Natural killer cell (primary cell): ENCODE measurements around the gene SULT1C2. TPM values are rescaled to one million over a fixed set of nuclear protein-coding genes. Genes with fewer than 3 reads are reported as not detected.

Experiments
- ATAC-seq, 3 donors: fragments of 150-1000 bp in 2 of 3; fragments of 200-7000 bp in 1 of 3; cut with Tn5 transposase; 1 replicate in 1 of 3; 2 replicates in 2 of 3; pipeline ENCODE4 v1.10.0; 2021; ENCODE audit warnings: mild to moderate bottlenecking in 2 of 3, moderate library complexity in 2 of 3
- DNase-seq, 2 donors: peaks; one replicate each; pipeline versions ENCODE4 v3.0.0 to v3.0.0-alpha.2; 2013 to 2021; ENCODE audit warnings: mixed read lengths in 1 of 2
- H3K27ac ChIP-seq: one replicate; pipeline ENCODE4 v1.5.1; 2013; ENCODE audit warnings: mild to moderate bottlenecking, low read length
- H3K27me3 ChIP-seq: one replicate; pipeline ENCODE4 v1.6.1; 2013; ENCODE audit warnings: low read length; ENCODE audit not compliant: control insufficient read depth, insufficient read depth
- H3K36me3 ChIP-seq: one replicate; pipeline ENCODE4 v1.6.1; 2013; ENCODE audit warnings: low read length; ENCODE audit not compliant: control insufficient read depth, insufficient read depth
- H3K4me1 ChIP-seq: one replicate; pipeline ENCODE4 v1.6.1; 2013; ENCODE audit warnings: low read length; ENCODE audit not compliant: control insufficient read depth, insufficient read depth
- H3K4me3 ChIP-seq: one replicate; pipeline ENCODE4 v1.5.1; 2013; ENCODE audit warnings: low read length
- H3K9me3 ChIP-seq: one replicate; pipeline ENCODE4 v1.6.1; 2013; ENCODE audit warnings: low read length; ENCODE audit not compliant: control insufficient read depth, insufficient read depth
- H3K27ac Mint-ChIP-seq, 2 donors: one replicate each; pipeline ENCODE4 v1.8.0; 2022; ENCODE audit warnings: mild to moderate bottlenecking in 2 of 2, mixed read lengths in 2 of 2, moderate library complexity in 1 of 2
- H3K27me3 Mint-ChIP-seq, 2 donors: one replicate each; pipeline ENCODE4 v1.8.0; 2022; ENCODE audit warnings: low read depth in 2 of 2, mixed read lengths in 2 of 2
- H3K36me3 Mint-ChIP-seq: one replicate; pipeline ENCODE4 v1.8.0; 2022; ENCODE audit warnings: mixed read lengths
- H3K4me1 Mint-ChIP-seq, 2 donors: one replicate each; pipeline ENCODE4 v1.8.0; 2022; ENCODE audit warnings: mixed read lengths in 2 of 2
- H3K4me3 Mint-ChIP-seq: one replicate; pipeline ENCODE4 v1.8.0; 2022; ENCODE audit warnings: mild to moderate bottlenecking, moderate library complexity, mixed read lengths
- H3K9me3 Mint-ChIP-seq, 2 donors: one replicate each; pipeline ENCODE4 v1.8.0; 2022; ENCODE audit warnings: mixed read lengths in 2 of 2
- WGBS: methylation state at CpG from one replicate; pipeline ENCODE4 v1.1.7; 2013; ENCODE audit warnings: missing lambda C conversion rate; ENCODE audit not compliant: insufficient coverage; 5-methylcytosine and 5-hydroxymethylcytosine counted together
- intact Hi-C: fragments of 100-400 bp; cut with micrococcal nuclease; formaldehyde crosslinking; loops from one replicate; pipeline ENCODE4 v1.14.2; 2022
- total RNA-seq, 4 donors: library from RNA; stranded (reverse); fragments of 120-200 nt in 1 of 4; gene quantifications; one replicate each; pipeline versions ENCODE4 v1.2.3 to v1.2.4, GENCODE V29; 2013 to 2022
- TF ChIP-seq, protein P1 (sequence below): fragments of 200-600 bp; IDR thresholded peaks from one replicate; pipeline ENCODE4 v1.8.0; 2022; ENCODE audit warnings: antibody characterized with exemption

Gene SULT1C2
- total RNA-seq, 3 donors from 2014 or later (not counting 1 experiment from before 2014, with no cell fraction given), result not detected

DNA sequence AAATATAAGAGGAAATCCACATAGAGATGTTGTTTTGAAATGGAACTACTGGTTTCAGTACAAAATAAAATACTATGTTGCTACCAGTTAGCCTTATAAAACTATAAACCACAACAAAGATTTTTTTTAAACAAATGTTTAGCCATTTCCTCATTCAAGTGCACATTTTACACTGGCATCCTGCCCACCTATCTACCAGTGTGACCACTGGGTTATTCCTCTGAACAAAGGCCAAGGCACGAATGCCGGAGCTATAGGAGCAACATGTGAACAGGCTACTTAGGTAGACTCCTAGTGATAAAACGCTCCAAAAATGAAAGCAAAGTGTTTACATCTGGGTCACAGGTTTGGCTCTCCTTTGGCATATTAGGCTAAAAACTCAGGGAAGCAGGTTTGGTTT, 57.3 kb downstream of the SULT1C2 start:
- H3K27ac Mint-ChIP-seq, result no peak overlapping the region
- no peak overlapping the region for H3K4me3 Mint-ChIP-seq
- TF ChIP-seq, protein P1, sequence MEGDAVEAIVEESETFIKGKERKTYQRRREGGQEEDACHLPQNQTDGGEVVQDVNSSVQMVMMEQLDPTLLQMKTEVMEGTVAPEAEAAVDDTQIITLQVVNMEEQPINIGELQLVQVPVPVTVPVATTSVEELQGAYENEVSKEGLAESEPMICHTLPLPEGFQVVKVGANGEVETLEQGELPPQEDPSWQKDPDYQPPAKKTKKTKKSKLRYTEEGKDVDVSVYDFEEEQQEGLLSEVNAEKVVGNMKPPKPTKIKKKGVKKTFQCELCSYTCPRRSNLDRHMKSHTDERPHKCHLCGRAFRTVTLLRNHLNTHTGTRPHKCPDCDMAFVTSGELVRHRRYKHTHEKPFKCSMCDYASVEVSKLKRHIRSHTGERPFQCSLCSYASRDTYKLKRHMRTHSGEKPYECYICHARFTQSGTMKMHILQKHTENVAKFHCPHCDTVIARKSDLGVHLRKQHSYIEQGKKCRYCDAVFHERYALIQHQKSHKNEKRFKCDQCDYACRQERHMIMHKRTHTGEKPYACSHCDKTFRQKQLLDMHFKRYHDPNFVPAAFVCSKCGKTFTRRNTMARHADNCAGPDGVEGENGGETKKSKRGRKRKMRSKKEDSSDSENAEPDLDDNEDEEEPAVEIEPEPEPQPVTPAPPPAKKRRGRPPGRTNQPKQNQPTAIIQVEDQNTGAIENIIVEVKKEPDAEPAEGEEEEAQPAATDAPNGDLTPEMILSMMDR, result no peak
- no peaks in the 10 kb centered on the region for H3K36me3 Mint-ChIP-seq
- no peaks in the 10 kb centered on the region for H3K27me3 ChIP-seq
- H3K9me3 ChIP-seq, result no peaks in the 10 kb centered on the region
- no peaks in the 10 kb centered on the region for H3K4me1 ChIP-seq
- H3K27ac ChIP-seq, result no peak overlapping the region
- no peaks in the 10 kb centered on the region for H3K4me1 Mint-ChIP-seq
- DNase-seq (no peak), ATAC-seq (no peak)
- H3K4me3 ChIP-seq, result no peak overlapping the region
- peaks cover 0 to 11% of the 10 kb centered on the region in 2 donors for H3K27me3 Mint-ChIP-seq
- peaks cover 0 to 3% of the 10 kb centered on the region in 2 donors for H3K9me3 Mint-ChIP-seq
- intact Hi-C loops, result no loop called here
- WGBS, result 10% methylated on average over 3 of the region's 3 CpGs
- no peaks in the 10 kb centered on the region for H3K36me3 ChIP-seq

DNA sequence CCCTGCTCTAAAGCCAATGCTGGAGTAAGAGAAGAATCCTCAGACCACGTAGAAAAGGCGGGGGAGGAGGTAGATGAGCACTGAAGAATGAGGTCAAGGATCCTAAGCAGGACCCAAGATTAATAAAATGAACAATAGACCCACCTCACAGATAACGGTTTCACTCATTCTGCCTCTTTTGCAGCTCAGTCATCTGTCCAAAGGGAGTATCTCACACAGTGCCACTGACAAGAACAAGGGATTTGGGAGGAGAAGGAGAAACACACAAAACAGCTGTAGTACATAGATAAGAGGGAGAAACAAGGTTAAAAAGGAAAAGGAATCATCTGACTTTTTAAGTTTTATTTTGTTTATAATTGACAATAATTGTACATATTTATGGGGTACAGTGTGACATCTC, 58.1 kb downstream of the SULT1C2 start:
- peaks cover 0 to 3% of the 10 kb centered on the region in 2 donors for H3K9me3 Mint-ChIP-seq
- H3K4me1 ChIP-seq, result no peaks in the 10 kb centered on the region
- TF ChIP-seq, protein P1, result no peak
- ATAC-seq (no peak), DNase-seq (no peak)
- H3K27me3 Mint-ChIP-seq, result peaks cover 0 to 11% of the 10 kb centered on the region in 2 donors
- H3K27ac ChIP-seq, result no peak overlapping the region
- WGBS, result 100% methylated on average over 1 of the region's 3 CpGs
- H3K27me3 ChIP-seq, result no peaks in the 10 kb centered on the region
- intact Hi-C loops, result no loop called here
- H3K36me3 Mint-ChIP-seq, result no peaks in the 10 kb centered on the region
- H3K4me3 Mint-ChIP-seq, result no peak overlapping the region
- H3K9me3 ChIP-seq, result no peaks in the 10 kb centered on the region
- no peak overlapping the region for H3K4me3 ChIP-seq
- H3K36me3 ChIP-seq, result no peaks in the 10 kb centered on the region
- no peak overlapping the region for H3K27ac Mint-ChIP-seq
- no peaks in the 10 kb centered on the region for H3K4me1 Mint-ChIP-seq

DNA sequence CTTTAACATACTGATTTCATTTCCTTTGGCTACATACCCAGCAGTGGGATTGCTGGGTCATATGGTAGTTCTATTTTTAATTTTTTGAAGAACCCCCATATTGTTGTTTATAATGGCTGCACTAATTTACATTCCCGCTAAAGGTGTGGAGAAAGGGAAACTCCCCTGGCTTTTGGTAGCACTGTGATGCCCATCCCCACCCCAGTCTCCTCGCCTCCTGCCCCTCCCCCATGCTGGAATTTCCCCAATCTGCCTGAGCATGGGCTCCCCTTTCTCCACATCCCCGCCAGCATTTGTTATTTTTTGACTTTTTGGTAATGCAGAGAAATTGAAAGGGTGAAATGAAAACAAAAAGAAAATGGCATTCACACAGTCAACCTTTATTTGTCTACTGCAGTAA, 59.1 kb downstream of the SULT1C2 start:
- no peak for ATAC-seq
- TF ChIP-seq, protein P1, result no peak
- H3K4me1 Mint-ChIP-seq, result no peaks in the 10 kb centered on the region

DNA sequence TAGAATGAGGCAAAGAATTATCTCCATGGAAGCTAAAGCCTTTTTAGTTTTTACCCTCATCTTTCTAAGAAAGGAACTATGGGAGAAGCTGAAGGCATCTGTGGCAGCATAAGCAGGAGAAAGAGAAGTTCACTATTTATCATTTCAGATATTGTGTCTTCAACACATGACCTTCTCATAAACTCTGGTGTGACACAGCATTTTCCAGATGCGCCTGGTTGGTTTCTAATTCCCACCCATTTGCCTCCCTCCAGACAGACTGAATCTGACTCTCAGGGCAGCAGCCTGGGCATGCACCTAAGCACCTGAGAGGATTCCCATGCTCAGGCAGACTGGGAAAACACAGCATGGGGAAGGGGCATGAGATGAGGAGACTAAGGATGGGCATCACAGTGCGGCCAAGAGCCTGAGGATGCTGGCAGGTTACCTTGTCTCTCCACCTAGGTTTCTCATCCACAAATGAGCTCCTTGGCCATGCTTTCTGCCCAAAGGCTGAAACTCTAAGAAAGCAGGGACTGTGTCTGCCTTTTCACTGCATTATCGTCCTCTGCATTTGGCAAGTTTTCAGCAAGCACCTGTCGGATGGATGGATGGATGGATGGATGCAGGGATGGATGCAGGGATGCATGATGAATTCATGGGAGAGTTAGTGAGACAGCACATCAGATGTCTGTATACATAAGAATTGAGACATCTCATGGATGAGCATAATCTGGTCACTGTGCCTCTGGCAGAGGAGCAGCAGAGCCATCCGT, 60.3 kb downstream of the SULT1C2 start:
- peaks cover 0 to under 1% of the 10 kb centered on the region in 2 donors for H3K27me3 Mint-ChIP-seq
- no peak overlapping the region for H3K27ac Mint-ChIP-seq
- H3K36me3 Mint-ChIP-seq, result no peaks in the 10 kb centered on the region
- H3K4me1 Mint-ChIP-seq, result no peaks in the 10 kb centered on the region
- H3K4me1 ChIP-seq, result no peaks in the 10 kb centered on the region
- no peaks in the 10 kb centered on the region for H3K9me3 ChIP-seq
- 84% methylated on average over 5 of the region's 5 CpGs for WGBS
- no peaks in the 10 kb centered on the region for H3K9me3 Mint-ChIP-seq
- intact Hi-C loops, result no loop called here
- H3K4me3 Mint-ChIP-seq, result no peak overlapping the region
- no peak overlapping the region for H3K4me3 ChIP-seq
- DNase-seq, result no peak
- no peaks in the 10 kb centered on the region for H3K36me3 ChIP-seq
- no peak overlapping the region for H3K27ac ChIP-seq
- no peak for ATAC-seq
- no peaks in the 10 kb centered on the region for H3K27me3 ChIP-seq
- TF ChIP-seq, protein P1, result no peak

More for the DNA sequence above, 59.1 kb downstream of the SULT1C2 start:
- intact Hi-C loops, result no loop called here
- Histone ChIP-seq H3K4me1 (no peaks in the 10 kb centered on the region), H3K9me3 (no peaks in the 10 kb centered on the region), H3K27ac (no peak overlapping the region), H3K27me3 (no peaks in the 10 kb centered on the region), H3K4me3 (no peak overlapping the region), H3K36me3 (no peaks in the 10 kb centered on the region)
- Mint-ChIP-seq H3K9me3 (no peaks in the 10 kb centered on the region), H3K27ac (no peak overlapping the region), H3K36me3 (no peaks in the 10 kb centered on the region), H3K27me3 (peaks cover 0 to 6% of the 10 kb centered on the region in 2 donors), H3K4me3 (no peak overlapping the region)
- 100% methylated on average over 1 of the region's 3 CpGs for WGBS
- DNase-seq, result no peak
